ENCODE results near the gene MRPS25. TPM values are rescaled to one million over a fixed set of nuclear protein-coding genes. Genes with fewer than 3 reads are reported as not detected.

MRPS25 gene
- total RNA-seq, 1 experiment from 2014 or later: 53.2 TPM

DNA sequence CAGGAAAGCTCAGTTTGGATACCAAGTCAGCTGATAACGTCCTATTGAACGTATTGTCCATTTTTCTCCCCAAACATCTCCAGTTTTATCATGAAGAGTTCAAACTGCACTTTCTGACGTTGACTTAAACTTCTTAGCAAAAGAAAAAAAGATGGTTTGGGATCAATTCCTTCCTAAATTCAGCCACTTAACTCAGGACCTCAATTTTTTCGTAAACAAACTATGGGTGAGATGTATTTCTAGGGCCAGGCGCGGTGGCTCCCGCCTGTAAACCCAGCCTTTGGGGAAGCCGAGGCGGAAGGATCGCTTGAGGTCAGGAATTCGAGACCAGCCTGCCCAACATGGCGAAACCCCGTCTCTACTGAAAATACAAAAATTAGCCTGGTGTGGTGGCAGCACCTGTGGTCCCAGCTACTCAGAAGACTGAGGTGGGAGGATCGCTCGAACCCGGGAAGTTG, 464 bp upstream of the MRPS25 start:
- no peak for DNase-seq
- peak overlapping the region; percentile 14 for H2AFZ ChIP-seq (ENCODE audit: low read length)
- WGBS (ENCODE audit: extremely low coverage, insufficient read length, low lambda C conversion rate): no CpG with 5 or more reads among the region's 16 CpGs
- no peak overlapping the region for H3K56ac ChIP-seq (ENCODE audit: insufficient read length, low read depth, low read length)
- H3K18ac ChIP-seq (ENCODE audit: insufficient read length, low read depth, low read length): no peak overlapping the region
- no peak overlapping the region for H3T11ph ChIP-seq (ENCODE audit: low read length)
- no peak overlapping the region for H2BK5ac ChIP-seq (ENCODE audit: insufficient read length, low read length)
- TF ChIP-seq, protein P1, sequence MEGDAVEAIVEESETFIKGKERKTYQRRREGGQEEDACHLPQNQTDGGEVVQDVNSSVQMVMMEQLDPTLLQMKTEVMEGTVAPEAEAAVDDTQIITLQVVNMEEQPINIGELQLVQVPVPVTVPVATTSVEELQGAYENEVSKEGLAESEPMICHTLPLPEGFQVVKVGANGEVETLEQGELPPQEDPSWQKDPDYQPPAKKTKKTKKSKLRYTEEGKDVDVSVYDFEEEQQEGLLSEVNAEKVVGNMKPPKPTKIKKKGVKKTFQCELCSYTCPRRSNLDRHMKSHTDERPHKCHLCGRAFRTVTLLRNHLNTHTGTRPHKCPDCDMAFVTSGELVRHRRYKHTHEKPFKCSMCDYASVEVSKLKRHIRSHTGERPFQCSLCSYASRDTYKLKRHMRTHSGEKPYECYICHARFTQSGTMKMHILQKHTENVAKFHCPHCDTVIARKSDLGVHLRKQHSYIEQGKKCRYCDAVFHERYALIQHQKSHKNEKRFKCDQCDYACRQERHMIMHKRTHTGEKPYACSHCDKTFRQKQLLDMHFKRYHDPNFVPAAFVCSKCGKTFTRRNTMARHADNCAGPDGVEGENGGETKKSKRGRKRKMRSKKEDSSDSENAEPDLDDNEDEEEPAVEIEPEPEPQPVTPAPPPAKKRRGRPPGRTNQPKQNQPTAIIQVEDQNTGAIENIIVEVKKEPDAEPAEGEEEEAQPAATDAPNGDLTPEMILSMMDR (conservative IDR thresholded peaks at IDR 0.05): no peak
- no peak overlapping the region for H2AK5ac ChIP-seq (ENCODE audit: insufficient read length, low read length)
- no peak overlapping the region for H2BK12ac ChIP-seq (ENCODE audit: insufficient read length, low read depth, low read length)
- Mint-ChIP-seq H3K27ac (no peak overlapping the region), H3K4me1 (peaks cover 18% of the 10 kb centered on the region in 2 experiments), H3K27me3 (ENCODE audit: low read depth) (peaks cover 3% of the 10 kb centered on the region; the same call in 1 of the 2 replicates), H3K9me3 (peaks cover 0 to 3% of the 10 kb centered on the region in 2 experiments; a peak in 2 of 5 replicates), H3K36me3 (ENCODE audit: insufficient read depth in 1 of 3, low read depth in 3 of 3) (peaks cover 16 to 21% (median 19%) of the 10 kb centered on the region in 3 experiments), H3K4me3 (peak overlapping the region; percentile 97)
- no peak overlapping the region for H3K23ac ChIP-seq (ENCODE audit: insufficient read length, low read depth, low read length)
- peaks cover 6% of the 10 kb centered on the region; the same call in 1 of the 2 replicates for H3K4me1 ChIP-seq (ENCODE audit: insufficient read depth, low read length)
- H4K91ac ChIP-seq (ENCODE audit: insufficient read length, low read depth, low read length): no peak overlapping the region
- H4K5ac ChIP-seq (ENCODE audit: insufficient read length, low read depth, low read length): no peak overlapping the region
- no peaks in the 10 kb centered on the region for H4K20me1 ChIP-seq (ENCODE audit: control insufficient read depth, insufficient read depth, insufficient read length)
- no peak overlapping the region for H3K27ac ChIP-seq (ENCODE audit: insufficient read length, low read depth, low read length)
- peaks cover 12% of the 10 kb centered on the region; the same call in 1 of the 2 replicates for H3K79me2 ChIP-seq (ENCODE audit: insufficient read depth, low read length)
- no peak overlapping the region for H3K9ac ChIP-seq (ENCODE audit: extremely low read depth, insufficient read length, low read length)
- no peak overlapping the region for H2BK120ac ChIP-seq (ENCODE audit: low read depth, low read length, poor library complexity, severe bottlenecking)
- H3K4ac ChIP-seq (ENCODE audit: low read depth, low read length): no peak overlapping the region
- peaks cover 7% of the 10 kb centered on the region for H3K23me2 ChIP-seq (ENCODE audit: insufficient read length, low read depth, low read length, poor library complexity, severe bottlenecking)
- peak overlapping the region; percentile 95 for H3K4me2 ChIP-seq (ENCODE audit: insufficient read depth, insufficient read length, low read length)
- H3K14ac ChIP-seq (ENCODE audit: insufficient read depth, low read length): no peak overlapping the region
- H3K79me1 ChIP-seq (ENCODE audit: insufficient read depth, low read depth, low read length, poor library complexity, severe bottlenecking): peaks cover 5% of the 10 kb centered on the region
- no peak overlapping the region for H2BK15ac ChIP-seq (ENCODE audit: low read depth, low read length)
- no peak overlapping the region for H4K8ac ChIP-seq (replicated peaks; ENCODE audit: insufficient read length, low read depth, low read length)
- no peaks in the 10 kb centered on the region for H3K27me3 ChIP-seq (ENCODE audit: insufficient read depth, low read length)
- H2BK20ac ChIP-seq (ENCODE audit: low read depth, low read length, poor library complexity, severe bottlenecking): no peak overlapping the region
- H3K9me3 ChIP-seq (ENCODE audit: control insufficient read depth, low read depth, low read length): no peaks in the 10 kb centered on the region

Data from H9 (cell line).